Hepatocyte (in vitro differentiated cells): Measurements from ENCODE around the gene MOV10L1. TPM values are rescaled to one million over a fixed set of nuclear protein-coding genes. Genes with fewer than 3 reads are reported as not detected.

Experiments used
- DNase-seq: peaks from one replicate; pipeline ENCODE4 v3.0.0-alpha.2; 2016; ENCODE audit warnings: low spot score
- H2AFZ ChIP-seq: fragments of 200-600 bp; sonication (generic); 2 replicates; pipeline ENCODE4 v1.6.0; 2016; ENCODE audit warnings: antibody characterized with exemption, mild to moderate bottlenecking
- H3K27ac ChIP-seq: fragments of 200-600 bp; sonication (generic); 2 replicates; pipeline ENCODE4 v1.5.1; 2016; ENCODE audit warnings: mild to moderate bottlenecking
- H3K27me3 ChIP-seq: fragments of 200-600 bp; sonication (generic); 2 replicates; pipeline ENCODE4 v1.6.1; 2016
- H3K36me3 ChIP-seq: fragments of 200-600 bp; sonication (generic); replicated peaks from 2 replicates; pipeline ENCODE4 v1.5.1; 2016; ENCODE audit warnings: low read depth; ENCODE audit not compliant: insufficient read depth
- H3K4me1 ChIP-seq: fragments of 200-600 bp; sonication (generic); 2 replicates; pipeline ENCODE4 v1.5.1; 2016; ENCODE audit warnings: mild to moderate bottlenecking, moderate library complexity; ENCODE audit not compliant: insufficient read depth
- H3K4me2 ChIP-seq: fragments of 200-600 bp; sonication (generic); 2 replicates; pipeline ENCODE4 v1.6.0; 2016
- H3K4me3 ChIP-seq: fragments of 200-600 bp; sonication (generic); 2 replicates; pipeline ENCODE4 v1.5.1; 2016; ENCODE audit warnings: mild to moderate bottlenecking
- H3K79me2 ChIP-seq: fragments of 200-600 bp; sonication (generic); 2 replicates; pipeline ENCODE4 v1.6.0; 2017; ENCODE audit warnings: mild to moderate bottlenecking
- H3K9me2 ChIP-seq: fragments of 200-600 bp; sonication (generic); replicated peaks from 2 replicates; pipeline ENCODE4 v1.6.0; 2017; ENCODE audit warnings: mild to moderate bottlenecking; ENCODE audit not compliant: insufficient read depth
- H3K9me3 ChIP-seq: fragments of 200-600 bp; sonication (generic); 2 replicates; pipeline ENCODE4 v1.5.1; 2016; ENCODE audit warnings: low read depth, mild to moderate bottlenecking
- H4K20me1 ChIP-seq: fragments of 200-600 bp; sonication (generic); 2 replicates; pipeline ENCODE4 v1.6.0; 2016; ENCODE audit warnings: mild to moderate bottlenecking; ENCODE audit not compliant: insufficient read depth, poor library complexity, severe bottlenecking
- CTCF ChIP-seq: fragments of 200-600 bp; sonication (generic); IDR thresholded peaks from 2 replicates; pipeline ENCODE4 v1.5.1; 2016; ENCODE audit warnings: antibody characterized with exemption, mild to moderate bottlenecking; ENCODE audit not compliant: poor library complexity
- EZH2 ChIP-seq: fragments of 200-600 bp; sonication (generic); IDR thresholded peaks from 2 replicates; pipeline ENCODE4 v1.6.1; 2016; ENCODE audit warnings: antibody characterized with exemption, mild to moderate bottlenecking, borderline replicate concordance
- EZH2phosphoT487 ChIP-seq: fragments of 200-600 bp; sonication (generic); IDR thresholded peaks from one replicate; pipeline ENCODE4 v1.6.1; 2018; ENCODE audit warnings: antibody characterized with exemption, mild to moderate bottlenecking, low read depth, moderate library complexity; ENCODE audit not compliant: unreplicated experiment, severe bottlenecking
- WGBS: methylation state at CpG from one replicate; pipeline ENCODE4 v1.1.6; 2016; ENCODE audit warnings: low lambda C conversion rate; ENCODE audit errors: missing lambda C conversion rate; 5-methylcytosine and 5-hydroxymethylcytosine counted together
- polyA plus RNA-seq: library from polyadenylated mRNA; unstranded; fragments of >200 nt; fragmentation: Nextera tagmentation; extraction: Ambion mirVana; gene quantifications from 2 replicates; pipeline ENCODE4 v1.2.1, GENCODE V29; 2016
- total RNA-seq: library from RNA; depleted of rRNA; stranded (reverse); fragments of >200 nt; gene quantifications from 2 replicates; pipeline ENCODE4 v1.2.3, GENCODE V29; 2014

The MOV10L1 gene
- total and polyA plus RNA-seq, 2 experiments from 2014 or later: 0.36 to 3.6 TPM

GRCh38 chr22:50062509-50063135, 27.2 kb upstream of the MOV10L1 start:
- Histone ChIP-seq H2AFZ (no peak overlapping the region), H3K27ac (no peak overlapping the region), H3K79me2 (no peaks in the 10 kb centered on the region), H3K9me2 (no peaks in the 10 kb centered on the region), H3K4me2 (no peak overlapping the region), H3K4me3 (no peak overlapping the region), H4K20me1 (no peaks in the 10 kb centered on the region), H3K27me3 (peaks cover 17% of the 10 kb centered on the region), H3K36me3 (no peaks in the 10 kb centered on the region), H3K4me1 (peaks cover 18% of the 10 kb centered on the region), H3K9me3 (no peaks in the 10 kb centered on the region)
- TF ChIP-seq EZH2phosphoT487 (no peak), EZH2 (no peak), CTCF (no peak)
- WGBS: 94% methylated on average over 19 of the region's 19 CpGs
- DNase-seq: no peak

GRCh38 chr22:50063589-50064393, 26.0 kb upstream of the MOV10L1 start:
- DNase-seq: no peak
- Histone ChIP-seq H3K4me2 (no peak overlapping the region), H3K4me1 (peaks cover 13% of the 10 kb centered on the region), H3K9me3 (no peaks in the 10 kb centered on the region), H4K20me1 (no peaks in the 10 kb centered on the region), H3K27ac (no peak overlapping the region), H3K36me3 (no peaks in the 10 kb centered on the region), H3K9me2 (no peaks in the 10 kb centered on the region), H3K79me2 (no peaks in the 10 kb centered on the region), H3K27me3 (peaks cover 13% of the 10 kb centered on the region), H3K4me3 (no peak overlapping the region), H2AFZ (no peak overlapping the region)
- WGBS: 87% methylated on average over 17 of the region's 23 CpGs
- TF ChIP-seq EZH2 (no peak), CTCF (no peak)

GRCh38 chr22:50064453-50064852, 25.4 kb upstream of the MOV10L1 start:
- Histone ChIP-seq H3K36me3 (no peaks in the 10 kb centered on the region), H3K4me2 (no peak overlapping the region), H3K4me1 (peaks cover 7% of the 10 kb centered on the region), H2AFZ (no peak overlapping the region), H3K4me3 (no peak overlapping the region), H3K9me3 (no peaks in the 10 kb centered on the region), H3K27me3 (peaks cover 8% of the 10 kb centered on the region), H3K79me2 (no peaks in the 10 kb centered on the region), H3K9me2 (no peaks in the 10 kb centered on the region), H3K27ac (no peak overlapping the region), H4K20me1 (no peaks in the 10 kb centered on the region)
- DNase-seq: no peak
- WGBS: 84% methylated on average over 18 of the region's 18 CpGs
- TF ChIP-seq CTCF (no peak), EZH2 (no peak), EZH2phosphoT487 (no peak)
